GM08714 (cell line): ENCODE measurements around the gene ARHGAP26.

Source experiments
- H3K4me3 ChIP-seq: fragments of 200-500 bp; sonication (Bioruptor generic); 2 replicates; pipeline ENCODE4 v1.5.1; 2014; ENCODE audit warnings: mild to moderate bottlenecking, low read length, inconsistent platforms
- ZNF274 ChIP-seq: IDR thresholded peaks from 2 replicates; pipeline ENCODE4 v1.6.1; 2012; ENCODE audit warnings: mild to moderate bottlenecking, low read depth, low read length

ARHGAP26 gene

GRCh38 chr5:142832263-142832662, 62.1 kb downstream of the ARHGAP26 start:
- no peak overlapping the region for H3K4me3 ChIP-seq
- TF ChIP-seq ZNF274 = no peak

GRCh38 chr5:142833517-142834449, 63.6 kb downstream of the ARHGAP26 start:
- no peak overlapping the region for H3K4me3 ChIP-seq
- no peak for TF ChIP-seq ZNF274

- TF ChIP-seq ZNF274 = no peak
- H3K4me3 ChIP-seq = no peak overlapping the region
Measured at GRCh38 chr5:142834504-142834903, 64.3 kb downstream of the ARHGAP26 start.

- TF ChIP-seq ZNF274 = no peak
- H3K4me3 ChIP-seq = no peak overlapping the region
Measured at GRCh38 chr5:142835540-142835939, 65.4 kb downstream of the ARHGAP26 start.

GRCh38 chr5:142836048-142836447, 65.9 kb downstream of the ARHGAP26 start:
- TF ChIP-seq ZNF274 = no peak
- H3K4me3 ChIP-seq = no peak overlapping the region

GRCh38 chr5:142837081-142837725, 67.0 kb downstream of the ARHGAP26 start:
- no peak overlapping the region for H3K4me3 ChIP-seq
- TF ChIP-seq ZNF274 = no peak

- no peak for TF ChIP-seq ZNF274
- no peak overlapping the region for H3K4me3 ChIP-seq
Measured at GRCh38 chr5:142838845-142839244, 68.7 kb downstream of the ARHGAP26 start.

- no peak overlapping the region for H3K4me3 ChIP-seq
- no peak for TF ChIP-seq ZNF274
Measured at GRCh38 chr5:142839711-142840346, 69.7 kb downstream of the ARHGAP26 start.

GRCh38 chr5:142840575-142840974, 70.4 kb downstream of the ARHGAP26 start:
- no peak overlapping the region for H3K4me3 ChIP-seq
- no peak for TF ChIP-seq ZNF274

GRCh38 chr5:142841511-142842265, 71.5 kb downstream of the ARHGAP26 start:
- TF ChIP-seq ZNF274 = no peak
- no peak overlapping the region for H3K4me3 ChIP-seq

GRCh38 chr5:142842994-142843905, 73.1 kb downstream of the ARHGAP26 start:
- TF ChIP-seq ZNF274 = no peak

GRCh38 chr5:142844866-142845265, 74.7 kb downstream of the ARHGAP26 start:
- TF ChIP-seq ZNF274 = no peak
- no peak overlapping the region for H3K4me3 ChIP-seq

More at GRCh38 chr5:142842994-142843905, 73.1 kb downstream of the ARHGAP26 start:
- no peak overlapping the region for H3K4me3 ChIP-seq

GRCh38 chr5:142845402-142845921, 75.3 kb downstream of the ARHGAP26 start:
- no peak for TF ChIP-seq ZNF274

More at GRCh38 chr5:142845402-142845921, 75.3 kb downstream of the ARHGAP26 start:
- H3K4me3 ChIP-seq = no peak overlapping the region; the same call in 1 of the 2 replicates
